ENCODE measurements around the gene ZNF808. TPM values are rescaled to one million over a fixed set of nuclear protein-coding genes. Genes with fewer than 3 reads are reported as not detected.
"Not testable (repeated sequence)": the region's sequence is repeated elsewhere in the genome, so short reads cannot be mapped to it uniquely, and the experiment has no call there.

ZNF808 gene
- total RNA-seq, 4 donors from 2014 or later: 23.7 to 40.9 (median 30.4) TPM

- no peaks in the 10 kb centered on the region for H3K27me3 ChIP-seq
- no peaks in the 10 kb centered on the region for H3K4me1 ChIP-seq
- no peaks in the 10 kb centered on the region for H3K9me3 ChIP-seq
- intact Hi-C loops (cut with DNase I; ENCODE audit: low total_unique reads): no loop called here
- peak overlapping the region; percentile 78 to 86 for H3K27ac ChIP-seq
- TF ChIP-seq CTCF (IDR thresholded peaks at IDR 0.05) (peak; percentile 22 to 40 (median 34)), POLR2A (IDR thresholded peaks at IDR 0.05) (peak in 1 of 2 donors; percentile 42)
- no peaks in the 10 kb centered on the region for H3K36me3 ChIP-seq
- peak; percentile 95 to 96 for DNase-seq
- H3K4me3 ChIP-seq: peak overlapping the region; percentile 72 to 78
Measured at GRCh38 chr19:52601025-52601973, 73.8 kb downstream of the ZNF808 start.

GRCh38 chr19:52601974-52602366, 74.5 kb downstream of the ZNF808 start:
- Histone ChIP-seq H3K4me3 (peak overlapping the region; percentile 72 to 78), H3K27ac (peak overlapping the region; percentile 78 to 86)
- intact Hi-C loops (cut with DNase I; ENCODE audit: low total_unique reads); H3K4me1 ChIP-seq; H3K27me3 ChIP-seq; H3K36me3 ChIP-seq; DNase-seq; H3K9me3 ChIP-seq: not testable (repeated sequence)
- TF ChIP-seq CTCF (IDR thresholded peaks at IDR 0.05): peak; percentile 16 to 43 (median 36)

- DNase-seq: no peak
- H3K4me3 ChIP-seq: no peak overlapping the region
- peak overlapping the region; percentile 64 to 78 for H3K27ac ChIP-seq
- TF ChIP-seq CTCF (IDR thresholded peaks at IDR 0.05) (no peak), POLR2A (IDR thresholded peaks at IDR 0.05) (no peak)
- no peaks in the 10 kb centered on the region for H3K9me3 ChIP-seq
- intact Hi-C loops (cut with DNase I; ENCODE audit: low total_unique reads): no loop called here
- H3K4me1 ChIP-seq: no peaks in the 10 kb centered on the region
- H3K36me3 ChIP-seq: no peaks in the 10 kb centered on the region
- H3K27me3 ChIP-seq: no peaks in the 10 kb centered on the region
Measured at GRCh38 chr19:52602941-52603340, 75.5 kb downstream of the ZNF808 start.

GRCh38 chr19:52603558-52604207, 76.2 kb downstream of the ZNF808 start:
- intact Hi-C loops (cut with DNase I; ENCODE audit: low total_unique reads): no loop called here
- Histone ChIP-seq H3K27me3 (no peaks in the 10 kb centered on the region), H3K4me3 (no peak overlapping the region), H3K27ac (peak overlapping the region; percentile 64 to 78), H3K36me3 (no peaks in the 10 kb centered on the region), H3K9me3 (no peaks in the 10 kb centered on the region), H3K4me1 (no peaks in the 10 kb centered on the region)
- DNase-seq: no peak
- TF ChIP-seq POLR2A (IDR thresholded peaks at IDR 0.05) (no peak), CTCF (IDR thresholded peaks at IDR 0.05) (no peak)

Small RNAs within 50 kb of the gene (small RNA-seq; reads per million reads assigned to genes)
- gene RPL39P34: not detected

Other genes starting within 250 kb of the ZNF808 start
- 10 to 100 TPM in 2 of 4 donors, 1 to 10 TPM in 2; 2.4 to 16.4 (median 10.5) TPM for gene ZNF480, start 230.5 kb upstream of the ZNF808 start, total RNA-seq
- 10 to 100 TPM in 1 of 4 donors, 1 to 10 TPM in 2, under 1 TPM in 1; 0.29 to 13.8 (median 3.0) TPM for gene ZNF610, start 191.4 kb upstream of the ZNF808 start, total RNA-seq
- gene ZNF880, start 157.7 kb upstream of the ZNF808 start, total RNA-seq: 10 to 100 TPM; 19.2 to 87.3 (median 30.5) TPM
- 10 to 100 TPM in 3 of 4 donors, 1 to 10 TPM in 1; 6.2 to 80.7 (median 49.4) TPM for gene ZNF528, start 129.8 kb upstream of the ZNF808 start, total RNA-seq
- under 1 TPM in 3 of 4 donors, not detected in 1; 0.29 to 0.46 (median 0.35) TPM for gene ZNF534, start 98.5 kb upstream of the ZNF808 start, total RNA-seq
- 10 to 100 TPM in 2 of 4 donors, 1 to 10 TPM in 2; 6.7 to 17.1 (median 10.6) TPM for gene ZNF578, start 74.1 kb upstream of the ZNF808 start, total RNA-seq
- gene ZNF701, start 42.6 kb downstream of the ZNF808 start, total RNA-seq: 10 to 100 TPM in 2 of 4 donors, 1 to 10 TPM in 2; 2.9 to 32.8 (median 16.7) TPM
- 100 to 1,000 TPM in 2 of 4 donors, 10 to 100 TPM in 2; 40.6 to 481 (median 100) TPM for gene ZNF83, start 110.7 kb downstream of the ZNF808 start, total RNA-seq
- gene ZNF611, start 207.4 kb downstream of the ZNF808 start, total RNA-seq: 10 to 100 TPM in 3 of 4 donors, 1 to 10 TPM in 1; 7.2 to 29.7 (median 25.0) TPM